Tibial artery (tissue), 4 donors: ENCODE data around the gene PDK2.

Experiments
- DNase-seq, 2 donors: peaks; one replicate each; pipeline ENCODE4 v3.0.0-alpha.2; 2019
- H3K27ac ChIP-seq, 2 donors: fragments of 200-600 bp; sonication (generic) in 1 of 2; 1 replicate in 1 of 2; 2 replicates in 1 of 2; pipeline ENCODE4 v1.5.1; 2018 to 2019; ENCODE audit warnings: mild to moderate bottlenecking in 1 of 2
- H3K27me3 ChIP-seq, 2 donors: fragments of 200-600 bp; sonication (generic) in 1 of 2; one replicate each; pipeline versions ENCODE4 v1.5.1 to v1.6.0; 2016 to 2019
- H3K36me3 ChIP-seq, 3 donors: fragments of 200-600 bp; sonication (generic) in 2 of 3; one replicate each; pipeline ENCODE4 v1.5.1; 2016 to 2019; ENCODE audit warnings: mild to moderate bottlenecking in 2 of 3
- H3K4me1 ChIP-seq, 4 donors: fragments of 200-600 bp; sonication (generic) in 2 of 4; 1 replicate in 3 of 4; 2 replicates in 1 of 4; pipeline ENCODE4 v1.5.1; 2016 to 2019
- H3K4me3 ChIP-seq, 2 donors: fragments of 200-600 bp; sonication (generic) in 1 of 2; 1 replicate in 1 of 2; 2 replicates in 1 of 2; pipeline ENCODE4 v1.5.1; 2018 to 2019; ENCODE audit warnings: mild to moderate bottlenecking in 2 of 2
- H3K9me3 ChIP-seq, 3 donors: fragments of 200-600 bp; sonication (generic) in 1 of 3; one replicate each; pipeline ENCODE4 v1.5.1; 2016 to 2019
- CTCF ChIP-seq, 2 experiments: fragments of 200-600 bp in 1 of 2; fragments of 450-650 bp in 1 of 2; IDR thresholded peaks; one replicate each; pipeline ENCODE4 v1.5.1; 2017 to 2019; ENCODE audit warnings: antibody characterized with exemption in 2 of 2, mild to moderate bottlenecking in 1 of 2, moderate library complexity in 1 of 2
- intact Hi-C: fragments of 100-400 bp; cut with DNase I; formaldehyde crosslinking; loops from one replicate; pipeline ENCODE4 v1.15.0; 2023; ENCODE audit warnings: low total_unique reads

PDK2 gene

GRCh38 chr17:50157891-50158290 lies 62.7 kb downstream of the PDK2 start:
- intact Hi-C loops: loop anchor here (2.0 kb wide), 1 partner anchor 17 kb away; no protein-coding TSS in a partner anchor

GRCh38 chr17:50161023-50161910 lies 66.1 kb downstream of the PDK2 start:
- Histone ChIP-seq H3K36me3 (no peaks in the 10 kb centered on the region), H3K9me3 (no peaks in the 10 kb centered on the region), H3K27me3 (no peaks in the 10 kb centered on the region), H3K4me3 (peak overlapping the region; percentile 49 to 58), H3K27ac (peak overlapping the region; percentile 77), H3K4me1 (peaks cover 0 to 42% (median 25%) of the 10 kb centered on the region in 4 donors)
- DNase-seq: peak; percentile 90 to 96
- peak; percentile 95 to 99 for TF ChIP-seq CTCF (IDR thresholded peaks at IDR 0.05)
- intact Hi-C loops: loop anchor here (10.0 kb wide), 1 partner anchor 46 kb away; no protein-coding TSS in a partner anchor

More at GRCh38 chr17:50157891-50158290, 62.7 kb downstream of the PDK2 start:
- H3K36me3 ChIP-seq: no peaks in the 10 kb centered on the region
- no peaks in the 10 kb centered on the region for H3K9me3 ChIP-seq
- no peak for TF ChIP-seq CTCF (IDR thresholded peaks at IDR 0.05)
- H3K27me3 ChIP-seq: no peaks in the 10 kb centered on the region
- peak overlapping the region in 1 of 2 donors; percentile 93 for H3K27ac ChIP-seq
- no peak for DNase-seq
- H3K4me1 ChIP-seq: peaks cover 0 to 50% (median 36%) of the 10 kb centered on the region in 4 donors
- H3K4me3 ChIP-seq: no peak overlapping the region
